ENCODE data around the gene ARHGEF19. TPM values are rescaled to one million over a fixed set of nuclear protein-coding genes. Genes with fewer than 3 reads are reported as not detected.

ARHGEF19 gene
- total RNA-seq, 1 donor from 2014 or later, result 5.7 TPM

DNA sequence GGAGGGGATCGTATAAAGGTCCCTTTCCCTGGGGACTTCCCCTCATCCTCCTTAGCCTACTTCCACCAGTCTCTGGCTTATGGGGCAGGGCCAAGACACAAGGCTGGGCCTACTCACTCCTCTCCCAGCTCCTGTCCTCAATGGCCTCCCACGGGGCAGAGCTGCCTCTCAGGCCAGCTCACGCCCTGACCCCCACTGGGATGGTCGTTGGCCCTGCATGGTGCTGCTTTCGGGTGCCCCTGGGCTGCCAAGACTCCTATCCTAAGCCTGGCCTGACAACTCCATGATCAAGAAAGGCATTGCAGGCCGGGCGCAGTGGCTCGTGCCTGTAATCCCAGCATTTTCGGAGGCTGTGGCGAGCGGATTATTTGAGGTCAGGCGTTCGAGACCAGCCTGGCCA is 18.3 kb upstream of the ARHGEF19 start:
- Mint-ChIP-seq H3K4me1 (ENCODE audit: low read depth, unreplicated experiment) (no peaks in the 10 kb centered on the region), H3K36me3 (ENCODE audit: low read depth, unreplicated experiment) (peaks cover 3% of the 10 kb centered on the region), H3K9me3 (ENCODE audit: unreplicated experiment) (peaks cover 7% of the 10 kb centered on the region), H3K27ac (ENCODE audit: unreplicated experiment) (no peak overlapping the region), H3K27me3 (ENCODE audit: low read depth, unreplicated experiment) (peaks cover 37% of the 10 kb centered on the region), H3K4me3 (ENCODE audit: unreplicated experiment) (no peak overlapping the region)
- no peak overlapping the region for H3K9ac ChIP-seq (ENCODE audit: low read length)
- peaks cover 6% of the 10 kb centered on the region for H3K9me3 ChIP-seq (ENCODE audit: insufficient read depth, low read depth, low read length)
- peaks cover 14% of the 10 kb centered on the region for H3K4me1 ChIP-seq (ENCODE audit: insufficient read depth, low read length)
- H4K20me1 ChIP-seq (ENCODE audit: insufficient read depth, low read length), result no peaks in the 10 kb centered on the region
- no peaks in the 10 kb centered on the region for H3K79me2 ChIP-seq (ENCODE audit: insufficient read depth, low read length)
- FAIRE-seq (no peak), DNase-seq (ENCODE audit: low read depth) (no peak)
- H3K36me3 ChIP-seq (ENCODE audit: insufficient read depth, low read length), result no peaks in the 10 kb centered on the region
- no peak overlapping the region for H2AFZ ChIP-seq (ENCODE audit: low read depth, low read length)
- H3K27me3 ChIP-seq (ENCODE audit: insufficient read depth, low read length), result peaks cover 25% of the 10 kb centered on the region
- no peak for TF ChIP-seq EZH2 (IDR thresholded peaks at IDR 0.05; ENCODE audit: insufficient read depth, low read length)
- TF ChIP-seq CTCF (IDR thresholded peaks at IDR 0.05; ENCODE audit: insufficient read depth, low read depth, low read length), result no peak
- no peak overlapping the region for H3K4me3 ChIP-seq (ENCODE audit: insufficient read depth, low read depth, low read length)
- H3K4me2 ChIP-seq (ENCODE audit: low read length), result no peak overlapping the region
- no peak overlapping the region for H3K27ac ChIP-seq (ENCODE audit: low read depth, low read length)

- no peak for DNase-seq (ENCODE audit: low read depth)
- H3K36me3 Mint-ChIP-seq (ENCODE audit: low read depth, unreplicated experiment), result peaks cover 5% of the 10 kb centered on the region
- no peak for FAIRE-seq
These were observed 17.7 kb upstream of the ARHGEF19 start for GRCh38 chr1:16229976-16230740.

More at GRCh38 chr1:16229976-16230740, 17.7 kb upstream of the ARHGEF19 start:
- Histone ChIP-seq H3K9ac (ENCODE audit: low read length) (no peak overlapping the region), H4K20me1 (ENCODE audit: insufficient read depth, low read length) (no peaks in the 10 kb centered on the region), H3K4me2 (ENCODE audit: low read length) (no peak overlapping the region), H3K27ac (ENCODE audit: low read depth, low read length) (no peak overlapping the region), H3K4me1 (ENCODE audit: insufficient read depth, low read length) (peaks cover 14% of the 10 kb centered on the region), H3K36me3 (ENCODE audit: insufficient read depth, low read length) (no peaks in the 10 kb centered on the region), H3K79me2 (ENCODE audit: insufficient read depth, low read length) (no peaks in the 10 kb centered on the region), H3K4me3 (ENCODE audit: insufficient read depth, low read depth, low read length) (no peak overlapping the region), H3K9me3 (ENCODE audit: insufficient read depth, low read depth, low read length) (peaks cover 6% of the 10 kb centered on the region), H2AFZ (ENCODE audit: low read depth, low read length) (no peak overlapping the region), H3K27me3 (ENCODE audit: insufficient read depth, low read length) (peaks cover 25% of the 10 kb centered on the region)
- Mint-ChIP-seq H3K27me3 (ENCODE audit: low read depth, unreplicated experiment) (peaks cover 40% of the 10 kb centered on the region), H3K9me3 (ENCODE audit: unreplicated experiment) (peaks cover 7% of the 10 kb centered on the region), H3K27ac (ENCODE audit: unreplicated experiment) (no peak overlapping the region), H3K4me3 (ENCODE audit: unreplicated experiment) (no peak overlapping the region), H3K4me1 (ENCODE audit: low read depth, unreplicated experiment) (no peaks in the 10 kb centered on the region)
- TF ChIP-seq CTCF (IDR thresholded peaks at IDR 0.05; ENCODE audit: insufficient read depth, low read depth, low read length), result no peak
